K562 (cell line): ENCODE data around the gene ITPR1. TPM values are rescaled to one million over a fixed set of nuclear protein-coding genes. Genes with fewer than 3 reads are reported as not detected.

ENCODE experiments used
- ATAC-seq: fragments of 200-7000 bp; cut with Tn5 transposase; 3 replicates; pipeline ENCODE4 v1.9.1; 2020; ENCODE audit warnings: moderate library complexity
- BruUV-seq: library from RNA; stranded (reverse); fragments of 400-500 nt; replicated peaks from 2 replicates; lab custom pipeline; 2021; lab: Mats Ljungman, UMichigan
- CTCF ChIA-PET: fragments of 300-600 bp; formaldehyde crosslinking; extraction: SDS; loops from one replicate; lab custom pipeline; 2021; ENCODE audit warnings: low intra/inter-chr PET ratio; lab: Yijun Ruan, JAX
- POLR2A ChIA-PET: fragments of 300-600, 350-650 bp; sonication (Branson Sonifier 250); formaldehyde crosslinking; extraction: SDS; loops from one replicate; lab custom pipeline; 2021; ENCODE audit warnings: antibody characterized with exemption, inconsistent platforms; lab: Yijun Ruan, JAX
- DNase-seq, 4 experiments: peaks; one replicate each; pipeline versions ENCODE4 v3.0.0 to v3.0.0-alpha.2; 2011 to 2018; ENCODE audit warnings: low spot score in 3 of 4, mixed read lengths in 3 of 4; ENCODE audit errors: extremely low read depth in 1 of 4
- FAIRE-seq: peaks from 2 replicates; lab custom pipeline; 2011; peaks lifted over from hg19 to GRCh38; lab: Jason Lieb, UNC
- H2AFZ ChIP-seq: 2 replicates; pipeline ENCODE4 v1.6.0; 2011; ENCODE audit warnings: low read depth, low read length, control low read depth, inconsistent platforms
- H3K27ac ChIP-seq: fragments of 200-600 bp; 3 replicates; pipeline ENCODE4 v1.8.0; 2011; ENCODE audit warnings: low read depth, mild to moderate bottlenecking, control low read depth, inconsistent platforms, low read length, moderate library complexity, mixed read lengths; ENCODE audit errors: extremely low read depth
- H3K27me3 ChIP-seq, 2 experiments: fragments of 300-600 bp in 1 of 2; 2 replicates in 1 of 2; 3 replicates in 1 of 2; pipeline versions ENCODE4 v1.6.0 to v1.8.0; 2011; ENCODE audit warnings: inconsistent platforms in 2 of 2, low read length in 2 of 2, mild to moderate bottlenecking in 1 of 2, mixed read lengths in 1 of 2, moderate library complexity in 1 of 2; ENCODE audit not compliant: control insufficient read depth in 2 of 2, insufficient read depth in 2 of 2
- H3K36me3 ChIP-seq: fragments of 300-600 bp; 3 replicates; pipeline ENCODE4 v1.8.0; 2011; ENCODE audit warnings: mild to moderate bottlenecking, low read length, inconsistent platforms; ENCODE audit not compliant: control insufficient read depth, insufficient read depth
- H3K4me1 ChIP-seq, 2 experiments: fragments of 200-600 bp in 1 of 2; replicated peaks in 1 of 2; 2 replicates in 1 of 2; 3 replicates in 1 of 2; pipeline versions ENCODE4 v1.5.1 to v1.8.0; 2011; ENCODE audit warnings: inconsistent platforms in 2 of 2, low read length in 2 of 2, mild to moderate bottlenecking in 1 of 2, mixed read lengths in 1 of 2, moderate library complexity in 1 of 2; ENCODE audit not compliant: control insufficient read depth in 2 of 2, insufficient read depth in 2 of 2
- H3K4me2 ChIP-seq: 2 replicates; pipeline ENCODE4 v1.6.1; 2011; ENCODE audit warnings: low read length, control low read depth, inconsistent platforms, mixed read lengths; ENCODE audit not compliant: insufficient read depth
- H3K4me3 ChIP-seq: fragments of 200-600 bp; sonication (generic), shearing (Covaris generic); 2 replicates; pipeline ENCODE4 v1.5.1; 2016; ENCODE audit warnings: control low read depth, inconsistent platforms
- H3K79me2 ChIP-seq: fragments of 200-600 bp; 3 replicates; pipeline ENCODE4 v1.8.0; 2011; ENCODE audit warnings: low read length, inconsistent platforms; ENCODE audit not compliant: control insufficient read depth, insufficient read depth
- H3K9ac ChIP-seq, 2 experiments: 2 replicates each; pipeline versions ENCODE4 v1.6.0 to v1.6.1; 2011; ENCODE audit warnings: low read depth in 2 of 2, low read length in 2 of 2, control low read depth in 1 of 2, inconsistent platforms in 1 of 2, mild to moderate bottlenecking in 1 of 2, mixed read lengths in 1 of 2; ENCODE audit not compliant: insufficient read depth in 1 of 2
- H3K9me1 ChIP-seq: one replicate; pipeline ENCODE4 v1.6.0; 2011; ENCODE audit warnings: inconsistent platforms, mild to moderate bottlenecking, low read length, moderate library complexity; ENCODE audit not compliant: control insufficient read depth, insufficient read depth
- H3K9me3 ChIP-seq: replicated peaks from 2 replicates; pipeline ENCODE4 v1.5.1; 2011; ENCODE audit warnings: low read depth, low read length, inconsistent platforms; ENCODE audit not compliant: control insufficient read depth, insufficient read depth
- H4K20me1 ChIP-seq: replicated peaks from 2 replicates; pipeline ENCODE4 v1.6.1; 2011; ENCODE audit warnings: low read length, inconsistent platforms, mixed read lengths; ENCODE audit not compliant: control insufficient read depth, insufficient read depth
- BCOR ChIP-seq: fragments of 450-650 bp; IDR thresholded peaks from 2 replicates; pipeline ENCODE4 v1.6.1; 2016
- EWSR1 ChIP-seq: fragments of 450-650 bp; IDR thresholded peaks from 2 replicates; pipeline ENCODE4 v1.6.1; 2018; ENCODE audit warnings: borderline replicate concordance, mild to moderate bottlenecking, low read depth, moderate library complexity; ENCODE audit not compliant: partially characterized antibody
- TCF7 ChIP-seq: sonication (generic); IDR thresholded peaks from 2 replicates; pipeline ENCODE4 v1.6.1; 2016; ENCODE audit warnings: antibody characterized with exemption, borderline replicate concordance
- YY1 ChIP-seq, 3 experiments: IDR thresholded peaks; 2 replicates each; pipeline ENCODE4 v1.6.1; 2011; ENCODE audit warnings: low read length in 2 of 3, mild to moderate bottlenecking in 2 of 3, moderate library complexity in 2 of 3, borderline replicate concordance in 1 of 3, control low read depth in 1 of 3, low read depth in 1 of 3; ENCODE audit not compliant: insufficient read depth in 3 of 3, insufficient replicate concordance in 2 of 3, control insufficient read depth in 1 of 3, insufficient read length in 1 of 3; ENCODE audit errors: extremely low read depth in 1 of 3
- ZNF408 ChIP-seq: fragments of 250-450 bp; sonication (Bioruptor Pico); IDR thresholded peaks from 2 replicates; pipeline ENCODE4 v1.4.0; 2020; ENCODE audit warnings: low read depth, mild to moderate bottlenecking, moderate library complexity
- WGBS: fragments of 100-300 bp; shearing (Covaris generic); methylation state at CpG from one replicate; pipeline ENCODE4 v1.1.6; 2016; ENCODE audit warnings: low coverage, mixed read lengths; ENCODE audit not compliant: insufficient coverage; ENCODE audit errors: missing lambda C conversion rate; 5-methylcytosine and 5-hydroxymethylcytosine counted together
- in situ Hi-C: fragments of 300-500 bp; cut with MboI; formaldehyde crosslinking; loops from 4 replicates; pipeline ENCODE4 v1.15.0; 2018; ENCODE audit warnings: inconsistent platforms, mixed read lengths
- intact Hi-C: fragments of 100-400 bp; cut with micrococcal nuclease; formaldehyde crosslinking; loops from 2 replicates; pipeline ENCODE4 v1.14.2; 2022
- polyA plus RNA-seq, 8 experiments: library from polyadenylated mRNA; depleted of rRNA in 4 of 8; stranded (reverse) in 5 of 8; unstranded in 3 of 8; fragments of >200 nt; fragmentation: Nextera tagmentation in 2 of 8; fragmentation: Illumina TruSeq in 1 of 8; extraction: Ambion mirVana in 2 of 8; extraction: Trizol in 1 of 8; gene quantifications; 2 replicates each; pipeline versions ENCODE4 v1.2.1 to v1.2.3, GENCODE V29; 2011 to 2014; ENCODE audit warnings: inconsistent platforms in 1 of 8, missing spikeins in 1 of 8
- total RNA-seq, 7 experiments: library from RNA; depleted of rRNA in 6 of 7; stranded (reverse); fragments of >200 nt in 6 of 7; fragmentation: Illumina TruSeq in 2 of 7; extraction: Trizol in 2 of 7; gene quantifications; 2 replicates each; pipeline versions ENCODE4 v1.2.1 to v1.2.3, GENCODE V29; 2011 to 2021; ENCODE audit warnings: low replicate concordance in 1 of 7
- TF ChIP-seq, protein P1 (sequence below), 2 experiments: fragments of 450-650 bp in 1 of 2; IDR thresholded peaks; 2 replicates each; pipeline ENCODE4 v1.6.1; 2011 to 2017; ENCODE audit warnings: low read depth in 2 of 2, antibody characterized with exemption in 1 of 2, borderline replicate concordance in 1 of 2, low read length in 1 of 2, mild to moderate bottlenecking in 1 of 2, mixed read lengths in 1 of 2; ENCODE audit not compliant: control insufficient read depth in 1 of 2
- TF ChIP-seq, protein P2 (sequence below): fragments of 450-650 bp; formaldehyde crosslinking; IDR thresholded peaks from 2 replicates; pipeline ENCODE4 v1.4.0; 2020; ENCODE audit warnings: mild to moderate bottlenecking, moderate library complexity
- TF ChIP-seq, protein P3 (sequence below): fragments of 450-650 bp; formaldehyde crosslinking; IDR thresholded peaks from 2 replicates; pipeline ENCODE4 v1.4.0; 2022; ENCODE audit warnings: missing genetic modification characterization

ITPR1 gene
- total and polyA plus RNA-seq, 9 of the 15 experiments (the other 6 are each of a cell fraction or from before 2014, with no cell fraction given), result 22.4 to 40.0 (median 27.4) TPM

DNA sequence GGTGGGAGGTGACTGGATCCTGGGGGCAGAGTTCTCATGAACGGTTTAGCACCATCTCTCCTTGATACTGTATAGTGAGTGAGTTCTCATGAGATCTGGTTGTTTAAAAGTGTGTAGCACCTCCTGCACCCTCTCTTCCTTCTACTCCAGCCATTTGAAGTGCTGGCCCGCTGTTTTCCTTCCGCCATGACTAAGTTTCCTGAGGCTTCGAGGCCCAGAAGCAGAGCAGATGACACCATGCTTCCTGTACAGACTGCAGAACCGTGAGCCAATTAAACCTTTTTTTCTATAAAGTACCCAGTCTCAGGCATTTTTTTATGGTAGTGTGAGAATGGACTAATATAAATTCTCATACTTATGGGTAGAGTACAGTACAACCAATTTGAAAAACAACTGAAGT, 362.5 kb downstream of the ITPR1 start:
- in situ Hi-C loops (no loop called here), intact Hi-C loops (no loop called here)
- CTCF ChIA-PET, result no interaction called here
- Histone ChIP-seq H3K9me3 (no peaks in the 10 kb centered on the region), H3K27me3 (no peaks in the 10 kb centered on the region), H3K4me1 (peaks cover 0 to 12% of the 10 kb centered on the region in 2 experiments; a peak in 3 of 5 replicates), H3K36me3 (no peaks in the 10 kb centered on the region), H3K9me1 (no peaks in the 10 kb centered on the region), H2AFZ (no peak overlapping the region), H3K27ac (no peak overlapping the region), H3K79me2 (no peaks in the 10 kb centered on the region), H3K9ac (no peak overlapping the region), H3K4me3 (no peak overlapping the region), H4K20me1 (no peaks in the 10 kb centered on the region), H3K4me2 (no peak overlapping the region)
- DNase-seq (no peak), FAIRE-seq (no peak), ATAC-seq (peak; percentile 15; the same call in 2 of the 3 replicates)
- WGBS, result 67% methylated on average over 5 of the region's 5 CpGs
- no peak for TF ChIP-seq EWSR1
- TF ChIP-seq YY1 (IDR thresholded peaks at IDR 0.05; ENCODE audit: borderline replicate concordance in 1 of 3, control insufficient read depth in 1 of 3, extremely low read depth in 1 of 3, insufficient read depth in 3 of 3, insufficient read length in 1 of 3, insufficient replicate concordance in 2 of 3, low read depth in 1 of 3, low read length in 2 of 3), result peak in 1 of 3 experiments; percentile 19
- BruUV-seq, result no TSS peak
- POLR2A ChIA-PET, result no interaction called here

DNA sequence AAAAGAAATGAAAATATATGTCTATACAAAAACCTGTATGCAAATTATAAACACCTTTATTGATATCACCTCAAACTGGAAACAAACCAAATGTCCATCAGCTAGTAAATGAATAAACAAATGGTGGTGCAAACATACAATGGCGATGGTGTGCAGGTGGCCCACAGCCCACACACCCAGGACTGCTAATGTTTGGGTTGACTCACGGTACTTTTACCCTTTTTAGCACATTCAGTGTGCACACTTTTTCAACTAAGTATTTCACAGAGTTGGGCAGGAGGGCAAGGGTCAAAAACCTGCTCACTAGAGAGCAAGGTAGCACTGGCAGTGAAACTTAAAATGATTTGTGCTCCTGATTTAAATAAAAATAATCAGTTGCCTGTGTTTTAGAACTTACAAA, 363.0 kb downstream of the ITPR1 start:
- no peak for ATAC-seq
- POLR2A ChIA-PET, result no interaction called here
- TF ChIP-seq, protein P1, sequence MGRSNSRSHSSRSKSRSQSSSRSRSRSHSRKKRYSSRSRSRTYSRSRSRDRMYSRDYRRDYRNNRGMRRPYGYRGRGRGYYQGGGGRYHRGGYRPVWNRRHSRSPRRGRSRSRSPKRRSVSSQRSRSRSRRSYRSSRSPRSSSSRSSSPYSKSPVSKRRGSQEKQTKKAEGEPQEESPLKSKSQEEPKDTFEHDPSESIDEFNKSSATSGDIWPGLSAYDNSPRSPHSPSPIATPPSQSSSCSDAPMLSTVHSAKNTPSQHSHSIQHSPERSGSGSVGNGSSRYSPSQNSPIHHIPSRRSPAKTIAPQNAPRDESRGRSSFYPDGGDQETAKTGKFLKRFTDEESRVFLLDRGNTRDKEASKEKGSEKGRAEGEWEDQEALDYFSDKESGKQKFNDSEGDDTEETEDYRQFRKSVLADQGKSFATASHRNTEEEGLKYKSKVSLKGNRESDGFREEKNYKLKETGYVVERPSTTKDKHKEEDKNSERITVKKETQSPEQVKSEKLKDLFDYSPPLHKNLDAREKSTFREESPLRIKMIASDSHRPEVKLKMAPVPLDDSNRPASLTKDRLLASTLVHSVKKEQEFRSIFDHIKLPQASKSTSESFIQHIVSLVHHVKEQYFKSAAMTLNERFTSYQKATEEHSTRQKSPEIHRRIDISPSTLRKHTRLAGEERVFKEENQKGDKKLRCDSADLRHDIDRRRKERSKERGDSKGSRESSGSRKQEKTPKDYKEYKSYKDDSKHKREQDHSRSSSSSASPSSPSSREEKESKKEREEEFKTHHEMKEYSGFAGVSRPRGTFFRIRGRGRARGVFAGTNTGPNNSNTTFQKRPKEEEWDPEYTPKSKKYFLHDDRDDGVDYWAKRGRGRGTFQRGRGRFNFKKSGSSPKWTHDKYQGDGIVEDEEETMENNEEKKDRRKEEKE (IDR thresholded peaks at IDR 0.05; ENCODE audit: borderline replicate concordance in 1 of 2, control insufficient read depth in 1 of 2, low read depth in 2 of 2, low read length in 1 of 2), result no peak
- TF ChIP-seq, protein P2, sequence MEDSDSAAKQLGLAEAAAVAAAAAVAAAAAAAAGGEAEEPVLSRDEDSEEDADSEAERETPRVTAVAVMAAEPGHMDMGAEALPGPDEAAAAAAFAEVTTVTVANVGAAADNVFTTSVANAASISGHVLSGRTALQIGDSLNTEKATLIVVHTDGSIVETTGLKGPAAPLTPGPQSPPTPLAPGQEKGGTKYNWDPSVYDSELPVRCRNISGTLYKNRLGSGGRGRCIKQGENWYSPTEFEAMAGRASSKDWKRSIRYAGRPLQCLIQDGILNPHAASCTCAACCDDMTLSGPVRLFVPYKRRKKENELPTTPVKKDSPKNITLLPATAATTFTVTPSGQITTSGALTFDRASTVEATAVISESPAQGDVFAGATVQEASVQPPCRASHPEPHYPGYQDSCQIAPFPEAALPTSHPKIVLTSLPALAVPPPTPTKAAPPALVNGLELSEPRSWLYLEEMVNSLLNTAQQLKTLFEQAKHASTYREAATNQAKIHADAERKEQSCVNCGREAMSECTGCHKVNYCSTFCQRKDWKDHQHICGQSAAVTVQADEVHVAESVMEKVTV (CRISPR knock-in tag), result no peak
- no peak for TF ChIP-seq ZNF408 (CRISPR knock-in tag)
- no peak for TF ChIP-seq TCF7
- no peak for TF ChIP-seq BCOR
- TF ChIP-seq, protein P3, sequence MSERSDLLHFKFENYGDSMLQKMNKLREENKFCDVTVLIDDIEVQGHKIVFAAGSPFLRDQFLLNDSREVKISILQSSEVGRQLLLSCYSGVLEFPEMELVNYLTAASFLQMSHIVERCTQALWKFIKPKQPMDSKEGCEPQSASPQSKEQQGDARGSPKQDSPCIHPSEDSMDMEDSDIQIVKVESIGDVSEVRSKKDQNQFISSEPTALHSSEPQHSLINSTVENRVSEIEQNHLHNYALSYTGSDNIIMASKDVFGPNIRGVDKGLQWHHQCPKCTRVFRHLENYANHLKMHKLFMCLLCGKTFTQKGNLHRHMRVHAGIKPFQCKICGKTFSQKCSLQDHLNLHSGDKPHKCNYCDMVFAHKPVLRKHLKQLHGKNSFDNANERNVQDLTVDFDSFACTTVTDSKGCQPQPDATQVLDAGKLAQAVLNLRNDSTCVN (CRISPR knock-in tag), result no peak

More for the DNA sequence above, 363.0 kb downstream of the ITPR1 start:
- H3K9ac ChIP-seq, result no peak overlapping the region
- H3K36me3 ChIP-seq, result no peaks in the 10 kb centered on the region
- in situ Hi-C loops, result no loop called here
- BruUV-seq, result no TSS peak
- intact Hi-C loops, result no loop called here
- no peaks in the 10 kb centered on the region for H3K79me2 ChIP-seq
- CTCF ChIA-PET, result no interaction called here
- no peaks in the 10 kb centered on the region for H3K27me3 ChIP-seq
- no peak overlapping the region for H3K27ac ChIP-seq
- H3K4me1 ChIP-seq, result peaks cover 0 to 10% of the 10 kb centered on the region in 2 experiments; a peak in 3 of 5 replicates
- WGBS, result 45% methylated on average over 2 of the region's 2 CpGs
- H3K4me2 ChIP-seq, result no peak overlapping the region
- no peak for DNase-seq
- FAIRE-seq, result no peak
- no peak overlapping the region for H2AFZ ChIP-seq
- peaks cover 2% of the 10 kb centered on the region; the same call in 1 of the 2 replicates for H3K9me3 ChIP-seq
- H4K20me1 ChIP-seq, result no peaks in the 10 kb centered on the region
- H3K4me3 ChIP-seq, result no peak overlapping the region
- H3K9me1 ChIP-seq, result no peaks in the 10 kb centered on the region
